Kidney (tissue), 14 donors: Measurements from ENCODE around the gene SYT11. TPM values are rescaled to one million over a fixed set of nuclear protein-coding genes. Genes with fewer than 3 reads are reported as not detected.

Source experiments
- DNase-seq, 5 donors: peaks; one replicate each; pipeline ENCODE4 v3.0.0-alpha.2; 2013 to 2020
- FAIRE-seq: peaks from 2 replicates; lab custom pipeline; 2012; peaks lifted over from hg19 to GRCh38; lab: Jason Lieb, UNC
- H3K27ac ChIP-seq, 2 donors: one replicate each; pipeline ENCODE4 v1.7.0; 2013; ENCODE audit warnings: low read depth in 2 of 2, low read length in 2 of 2, inconsistent platforms in 1 of 2
- H3K27me3 ChIP-seq: one replicate; pipeline ENCODE4 v1.7.1; 2013; ENCODE audit warnings: low read length, inconsistent platforms; ENCODE audit not compliant: control insufficient read depth, insufficient read depth
- H3K36me3 ChIP-seq, 3 donors: one replicate each; pipeline versions ENCODE4 v1.7.0 to v1.7.1; 2013; ENCODE audit warnings: low read length in 3 of 3, control low read depth in 1 of 3, inconsistent platforms in 1 of 3; ENCODE audit not compliant: insufficient read depth in 3 of 3, control insufficient read depth in 2 of 3
- H3K4me1 ChIP-seq, 3 donors: one replicate each; pipeline versions ENCODE4 v1.7.0 to v1.7.1; 2013; ENCODE audit warnings: low read length in 3 of 3, inconsistent platforms in 1 of 3, low read depth in 1 of 3; ENCODE audit not compliant: control insufficient read depth in 2 of 3, insufficient read depth in 2 of 3
- H3K4me3 ChIP-seq, 3 donors: one replicate each; pipeline versions ENCODE4 v1.7.0 to v1.8.1; 2013; ENCODE audit warnings: low read length in 3 of 3, control low read depth in 1 of 3, inconsistent platforms in 1 of 3
- H3K9ac ChIP-seq, 3 donors: one replicate each; pipeline versions ENCODE4 v1.7.0 to v1.7.1; 2013; ENCODE audit warnings: low read length in 3 of 3, control low read depth in 1 of 3, inconsistent platforms in 1 of 3
- H3K9me3 ChIP-seq, 3 donors: one replicate each; pipeline versions ENCODE4 v1.7.0 to v1.7.1; 2013; ENCODE audit warnings: low read length in 3 of 3, control low read depth in 1 of 3, inconsistent platforms in 1 of 3; ENCODE audit not compliant: control insufficient read depth in 2 of 3, insufficient read depth in 1 of 3
- intact Hi-C: fragments of 100-400 bp; cut with DNase I; formaldehyde crosslinking; loops from one replicate; pipeline ENCODE4 v1.11.1; 2022
- polyA plus RNA-seq: library from polyadenylated mRNA; stranded (reverse); fragments of 350-450 nt; fragmentation: Illumina TruSeq; extraction: RNeasy Lipid Tissue Mini Kit (QIAGEN cat#74804); gene quantifications from one replicate; pipeline ENCODE4 v1.2.3, GENCODE V29; 2014; ENCODE audit warnings: low read depth, low replicate concordance; ENCODE audit not compliant: insufficient read depth
- total RNA-seq: library from RNA; stranded (reverse); fragmentation: NEBNext Ultra II Directional; extraction: Animal tissue kit (Norgen Biotek cat#: 25700); gene quantifications from one replicate; pipeline ENCODE4 v1.2.1, GENCODE V29; 2021
- TF ChIP-seq, protein P1 (sequence below): IDR thresholded peaks from 3 replicates; pipeline ENCODE4 v1.5.1; 2012; ENCODE audit warnings: mild to moderate bottlenecking, moderate library complexity, borderline replicate concordance; ENCODE audit not compliant: insufficient read depth; ENCODE audit errors: extremely low read depth
- donor health status: control.
- donor health status: control.
- donor health status: control.
- donor health status: control.
- donor health status: control.
- donor health status: DM: yes; HTN: yes; CAD: no.
- donor health status: Normal renal cell carcinoma (clear cell type).

The SYT11 gene
- total and polyA plus RNA-seq, 2 donors from 2014 or later: 8.4 to 16.8 TPM

GRCh38 chr1:155884031-155884960 is 24.9 kb downstream of the SYT11 start:
- Histone ChIP-seq H3K27ac (no peak overlapping the region), H3K36me3 (no peaks in the 10 kb centered on the region), H3K9me3 (no peaks in the 10 kb centered on the region), H3K4me1 (peaks cover 0 to 17% (median 2%) of the 10 kb centered on the region in 3 donors), H3K9ac (no peak overlapping the region), H3K27me3 (no peaks in the 10 kb centered on the region), H3K4me3 (no peak overlapping the region)
- TF ChIP-seq, protein P1, sequence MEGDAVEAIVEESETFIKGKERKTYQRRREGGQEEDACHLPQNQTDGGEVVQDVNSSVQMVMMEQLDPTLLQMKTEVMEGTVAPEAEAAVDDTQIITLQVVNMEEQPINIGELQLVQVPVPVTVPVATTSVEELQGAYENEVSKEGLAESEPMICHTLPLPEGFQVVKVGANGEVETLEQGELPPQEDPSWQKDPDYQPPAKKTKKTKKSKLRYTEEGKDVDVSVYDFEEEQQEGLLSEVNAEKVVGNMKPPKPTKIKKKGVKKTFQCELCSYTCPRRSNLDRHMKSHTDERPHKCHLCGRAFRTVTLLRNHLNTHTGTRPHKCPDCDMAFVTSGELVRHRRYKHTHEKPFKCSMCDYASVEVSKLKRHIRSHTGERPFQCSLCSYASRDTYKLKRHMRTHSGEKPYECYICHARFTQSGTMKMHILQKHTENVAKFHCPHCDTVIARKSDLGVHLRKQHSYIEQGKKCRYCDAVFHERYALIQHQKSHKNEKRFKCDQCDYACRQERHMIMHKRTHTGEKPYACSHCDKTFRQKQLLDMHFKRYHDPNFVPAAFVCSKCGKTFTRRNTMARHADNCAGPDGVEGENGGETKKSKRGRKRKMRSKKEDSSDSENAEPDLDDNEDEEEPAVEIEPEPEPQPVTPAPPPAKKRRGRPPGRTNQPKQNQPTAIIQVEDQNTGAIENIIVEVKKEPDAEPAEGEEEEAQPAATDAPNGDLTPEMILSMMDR: no peak
- DNase-seq (no peak), FAIRE-seq (no peak)
- intact Hi-C loops: no loop called here

- Histone ChIP-seq H3K36me3 (no peaks in the 10 kb centered on the region), H3K9me3 (no peaks in the 10 kb centered on the region), H3K27me3 (no peaks in the 10 kb centered on the region), H3K4me3 (no peak overlapping the region), H3K27ac (no peak overlapping the region), H3K9ac (no peak overlapping the region), H3K4me1 (peaks cover 0 to 18% (median 2%) of the 10 kb centered on the region in 3 donors)
- DNase-seq (no peak), FAIRE-seq (no peak)
- TF ChIP-seq, protein P1: no peak
- intact Hi-C loops: no loop called here
These were observed 25.6 kb downstream of the SYT11 start for GRCh38 chr1:155884982-155885381.

- intact Hi-C loops: no loop called here
- no peak overlapping the region for H3K9ac ChIP-seq
- TF ChIP-seq, protein P1: no peak
- H3K4me1 ChIP-seq: peaks cover 7 to 30% (median 7%) of the 10 kb centered on the region in 3 donors
- FAIRE-seq (no peak), DNase-seq (no peak)
- H3K27me3 ChIP-seq: no peaks in the 10 kb centered on the region
- no peak overlapping the region for H3K27ac ChIP-seq
- no peaks in the 10 kb centered on the region for H3K9me3 ChIP-seq
- no peak overlapping the region for H3K4me3 ChIP-seq
- no peaks in the 10 kb centered on the region for H3K36me3 ChIP-seq
These were observed 29.1 kb downstream of the SYT11 start for GRCh38 chr1:155888481-155888880.
